HepG2 (cell line): Measurements from ENCODE around the gene INTS4. TPM values are rescaled to one million over a fixed set of nuclear protein-coding genes. Genes with fewer than 3 reads are reported as not detected.
A peak's percentile ranks its signal among the peaks of the same experiment; 100 is the strongest.

Experiments
- EP300 ChIP-seq, 3 experiments: sonication (generic) in 1 of 3; formaldehyde crosslinking in 1 of 3; IDR thresholded peaks; 2 replicates each; pipeline versions ENCODE4 v1.5.1 to v1.6.1; 2011 to 2020; ENCODE audit warnings: low read depth in 2 of 3, low read length in 2 of 3, borderline replicate concordance in 1 of 3, improper control_type of control experiment in 1 of 3, mild to moderate bottlenecking in 1 of 3, missing genetic modification reagents in 1 of 3, moderate library complexity in 1 of 3
- KDM5B ChIP-seq: sonication (generic); formaldehyde crosslinking; IDR thresholded peaks from 2 replicates; pipeline ENCODE4 v1.4.0; 2020; ENCODE audit warnings: missing genetic modification reagents, mild to moderate bottlenecking, borderline replicate concordance
- LBX2 ChIP-seq: sonication (generic); formaldehyde crosslinking; IDR thresholded peaks from 2 replicates; pipeline ENCODE4 v1.5.0; 2020; ENCODE audit warnings: missing genetic modification reagents, mild to moderate bottlenecking, borderline replicate concordance
- PBX2 ChIP-seq: IDR thresholded peaks from 2 replicates; pipeline ENCODE4 v1.6.1; 2016; ENCODE audit warnings: control low read depth
- SALL1 ChIP-seq: sonication (generic); formaldehyde crosslinking; IDR thresholded peaks from 2 replicates; pipeline ENCODE4 v1.8.0; 2022; ENCODE audit warnings: mild to moderate bottlenecking, missing genetic modification reagents
- ZFY ChIP-seq: sonication (generic); formaldehyde crosslinking; IDR thresholded peaks from 2 replicates; pipeline ENCODE4 v1.4.0; 2020; ENCODE audit warnings: missing genetic modification reagents
- polyA plus RNA-seq, 8 experiments: library from polyadenylated mRNA; depleted of rRNA in 3 of 8; stranded (reverse) in 7 of 8; unstranded in 1 of 8; fragments of >200 nt; fragmentation: Illumina TruSeq in 4 of 8; extraction: Trizol in 4 of 8; gene quantifications; 2 replicates each; pipeline versions ENCODE4 v1.2.1 to v1.2.3, GENCODE V29; 2011 to 2016; ENCODE audit warnings: low read depth in 4 of 8, missing spikeins in 1 of 8, mixed read lengths in 1 of 8; ENCODE audit not compliant: insufficient read depth in 1 of 8
- total RNA-seq, 5 experiments: library from RNA; depleted of rRNA; stranded (reverse); fragments of >200 nt; fragmentation: Illumina TruSeq; extraction: Trizol; gene quantifications; 2 replicates each; pipeline ENCODE4 v1.2.3, GENCODE V29; 2016; ENCODE audit warnings: low read depth in 1 of 5
- TF ChIP-seq, protein P1 (sequence below), 2 experiments: fragments of 450-650 bp in 1 of 2; sonication (generic) in 1 of 2; formaldehyde crosslinking in 1 of 2; IDR thresholded peaks; 2 replicates each; pipeline versions ENCODE4 v1.6.1 to v1.8.0; 2016 to 2022; ENCODE audit warnings: antibody characterized with exemption in 1 of 2, mild to moderate bottlenecking in 1 of 2, missing genetic modification reagents in 1 of 2
- TF ChIP-seq, protein P2 (sequence below): sonication (generic); formaldehyde crosslinking; IDR thresholded peaks from 2 replicates; pipeline ENCODE4 v1.5.1; 2020; ENCODE audit warnings: missing genetic modification reagents, mild to moderate bottlenecking, borderline replicate concordance

The INTS4 gene
- total and polyA plus RNA-seq, 2 of the 13 experiments (the other 11 are each of a cell fraction or from before 2014, with no cell fraction given) = 37.3 to 44.8 TPM

DNA sequence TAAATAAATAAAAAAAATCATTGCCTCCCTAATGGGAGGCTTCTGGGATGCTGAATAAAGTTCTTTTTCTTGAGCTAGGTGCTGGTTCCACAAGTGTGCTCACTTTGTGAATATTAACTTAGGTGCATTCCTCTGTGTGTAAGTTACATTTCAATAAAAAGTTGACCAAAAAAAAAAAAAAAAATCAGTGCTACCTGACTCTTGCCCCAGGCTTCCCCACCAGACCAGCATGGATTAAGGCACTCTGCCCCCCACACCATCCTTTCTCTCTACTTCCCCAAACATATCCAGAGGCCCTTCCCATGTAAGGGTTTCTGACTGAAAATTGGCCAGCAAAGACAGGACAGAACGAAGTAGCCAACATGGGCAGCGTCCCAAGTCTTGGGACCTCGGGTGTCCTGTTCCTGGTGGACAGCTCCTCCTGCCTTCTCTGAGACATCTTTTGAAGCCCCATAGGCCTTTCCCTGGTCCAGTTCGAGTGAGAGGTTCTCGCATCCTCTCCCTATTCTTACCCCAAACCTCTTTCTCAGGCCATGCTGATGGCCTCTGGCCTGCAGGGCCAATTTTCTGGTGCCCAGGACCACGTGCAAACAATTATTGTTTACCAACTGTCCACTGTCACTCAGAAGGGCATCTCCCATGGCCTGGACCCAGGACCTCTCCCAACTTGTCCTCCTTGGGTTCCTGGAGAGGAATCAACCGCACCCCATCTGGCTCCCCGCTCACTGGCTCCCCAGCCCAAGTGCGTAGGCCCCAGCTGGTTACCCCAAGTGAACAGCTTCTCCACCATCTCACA is 43.6 kb upstream of the INTS4 start (continued):
- TF ChIP-seq, protein P1, sequence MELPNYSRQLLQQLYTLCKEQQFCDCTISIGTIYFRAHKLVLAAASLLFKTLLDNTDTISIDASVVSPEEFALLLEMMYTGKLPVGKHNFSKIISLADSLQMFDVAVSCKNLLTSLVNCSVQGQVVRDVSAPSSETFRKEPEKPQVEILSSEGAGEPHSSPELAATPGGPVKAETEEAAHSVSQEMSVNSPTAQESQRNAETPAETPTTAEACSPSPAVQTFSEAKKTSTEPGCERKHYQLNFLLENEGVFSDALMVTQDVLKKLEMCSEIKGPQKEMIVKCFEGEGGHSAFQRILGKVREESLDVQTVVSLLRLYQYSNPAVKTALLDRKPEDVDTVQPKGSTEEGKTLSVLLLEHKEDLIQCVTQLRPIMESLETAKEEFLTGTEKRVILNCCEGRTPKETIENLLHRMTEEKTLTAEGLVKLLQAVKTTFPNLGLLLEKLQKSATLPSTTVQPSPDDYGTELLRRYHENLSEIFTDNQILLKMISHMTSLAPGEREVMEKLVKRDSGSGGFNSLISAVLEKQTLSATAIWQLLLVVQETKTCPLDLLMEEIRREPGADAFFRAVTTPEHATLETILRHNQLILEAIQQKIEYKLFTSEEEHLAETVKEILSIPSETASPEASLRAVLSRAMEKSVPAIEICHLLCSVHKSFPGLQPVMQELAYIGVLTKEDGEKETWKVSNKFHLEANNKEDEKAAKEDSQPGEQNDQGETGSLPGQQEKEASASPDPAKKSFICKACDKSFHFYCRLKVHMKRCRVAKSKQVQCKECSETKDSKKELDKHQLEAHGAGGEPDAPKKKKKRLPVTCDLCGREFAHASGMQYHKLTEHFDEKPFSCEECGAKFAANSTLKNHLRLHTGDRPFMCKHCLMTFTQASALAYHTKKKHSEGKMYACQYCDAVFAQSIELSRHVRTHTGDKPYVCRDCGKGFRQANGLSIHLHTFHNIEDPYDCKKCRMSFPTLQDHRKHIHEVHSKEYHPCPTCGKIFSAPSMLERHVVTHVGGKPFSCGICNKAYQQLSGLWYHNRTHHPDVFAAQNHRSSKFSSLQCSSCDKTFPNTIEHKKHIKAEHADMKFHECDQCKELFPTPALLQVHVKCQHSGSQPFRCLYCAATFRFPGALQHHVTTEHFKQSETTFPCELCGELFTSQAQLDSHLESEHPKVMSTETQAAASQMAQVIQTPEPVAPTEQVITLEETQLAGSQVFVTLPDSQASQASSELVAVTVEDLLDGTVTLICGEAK (IDR thresholded peaks at IDR 0.05) = peak; percentile 62
- TF ChIP-seq, protein P1 (CRISPR knock-in tag; IDR thresholded peaks at IDR 0.05) = peak; percentile 80; the same call in 1 of the 2 replicates
- TF ChIP-seq ZFY (peak; percentile 30), SALL1 (CRISPR knock-in tag) (peak; percentile 25; the same call in 1 of the 2 replicates), KDM5B (CRISPR knock-in tag) (peak; percentile 35; the same call in 1 of the 2 replicates), EP300 (IDR thresholded peaks at IDR 0.05; ENCODE audit: low read depth in 2 of 2, low read length in 2 of 2) (no peak), EP300 (CRISPR knock-in tag; IDR thresholded peaks at IDR 0.05; ENCODE audit: borderline replicate concordance) (no peak), PBX2 (peak; percentile 7; the same call in 1 of the 2 replicates), LBX2 (no peak)
- TF ChIP-seq, protein P2, sequence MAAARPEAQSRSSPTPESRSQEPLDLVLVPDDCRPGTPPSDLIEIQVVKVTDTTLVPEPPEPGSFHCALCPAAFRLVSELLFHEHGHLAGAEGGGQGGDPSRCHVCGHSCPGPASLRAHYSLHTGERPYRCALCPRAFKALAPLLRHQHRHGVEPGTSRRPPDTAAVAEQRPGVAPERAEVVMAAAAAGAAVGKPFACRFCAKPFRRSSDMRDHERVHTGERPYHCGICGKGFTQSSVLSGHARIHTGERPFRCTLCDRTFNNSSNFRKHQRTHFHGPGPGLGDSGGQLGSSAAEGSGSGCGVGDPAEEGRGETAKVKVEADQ (CRISPR knock-in tag) = no peak
